ENCODE measurements around the gene ZNF281.
"Not testable (repeated sequence)": the region's sequence is repeated elsewhere in the genome, so short reads cannot be mapped to it uniquely, and the experiment has no call there.

ZNF281 gene

DNA sequence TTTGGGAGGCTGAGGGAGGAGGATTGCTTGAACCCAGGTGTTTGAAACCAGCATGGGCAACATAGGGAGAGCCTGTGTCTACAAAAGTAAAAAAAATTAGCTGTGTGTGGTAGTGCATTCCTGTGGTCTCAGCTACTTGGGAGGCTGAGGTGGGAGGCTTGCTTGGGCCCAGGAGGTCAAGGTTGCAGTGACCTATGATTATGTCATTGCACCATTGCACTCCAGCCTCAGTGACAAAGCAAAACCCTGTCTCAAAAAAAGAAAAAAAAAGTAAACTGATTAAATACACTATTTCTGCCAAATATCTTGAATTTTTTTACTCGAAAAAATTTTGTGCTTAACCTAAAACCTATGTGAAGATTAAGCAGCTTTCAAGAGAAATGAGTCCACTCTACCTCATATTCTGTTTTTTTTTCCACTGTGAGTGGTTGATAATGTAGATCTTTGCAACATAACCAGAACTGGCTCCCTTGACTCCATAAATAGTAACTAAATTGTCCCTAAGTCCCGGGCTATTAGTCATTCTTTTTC, 19.4 kb upstream of the ZNF281 start:
- no peak for DNase-seq

DNA sequence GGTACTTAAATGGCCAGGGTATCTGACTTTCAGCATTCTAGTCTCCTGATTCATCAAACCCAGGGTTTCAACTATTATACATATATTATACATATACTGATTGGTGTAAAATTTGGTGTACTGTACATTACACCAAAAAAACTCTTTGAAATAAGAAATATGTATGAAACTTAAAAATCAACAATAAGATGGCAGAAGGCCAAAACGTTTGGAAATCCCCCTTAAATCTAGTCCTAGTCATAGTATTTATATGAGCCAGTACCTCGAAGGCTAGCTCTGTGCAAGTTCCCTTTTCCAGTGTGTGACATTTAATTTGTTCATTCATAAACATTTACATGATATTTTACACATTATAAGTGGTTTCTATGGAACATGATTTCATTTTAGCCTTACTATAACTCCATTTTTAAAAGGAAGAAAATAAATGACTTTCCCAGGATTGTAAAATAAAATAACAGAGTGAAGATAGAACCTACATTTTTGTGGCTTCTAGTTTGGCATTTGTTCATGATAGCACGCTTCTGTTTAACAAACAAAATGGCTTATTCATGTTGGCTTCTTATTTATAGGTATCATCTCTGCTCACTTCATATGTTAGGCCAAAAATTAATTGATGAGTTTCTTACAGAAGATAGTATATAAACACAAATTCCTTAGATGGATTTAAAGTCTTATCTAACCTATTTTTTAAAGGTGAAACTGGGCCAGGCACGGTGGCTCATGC, 18.8 kb upstream of the ZNF281 start:
- DNase-seq: no peak

DNA sequence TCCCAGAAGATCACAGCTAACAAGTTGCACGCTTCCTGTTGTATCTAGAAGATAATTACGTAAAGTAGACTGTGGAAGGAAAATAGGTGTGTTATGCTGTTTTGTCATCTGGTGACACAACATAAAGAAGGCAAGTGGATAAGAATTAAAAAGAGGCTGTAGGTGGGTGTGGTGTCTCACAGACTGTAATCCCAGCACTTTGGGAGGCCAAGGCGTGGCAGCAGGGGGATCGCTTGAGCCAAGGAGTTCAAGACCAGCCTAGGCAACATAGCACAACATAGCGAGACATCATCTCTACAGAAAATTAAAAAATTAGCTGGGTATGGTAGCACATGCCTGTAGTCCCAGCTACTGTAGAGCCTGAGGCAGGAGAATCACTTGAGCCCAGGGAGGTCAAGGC, 17.9 kb upstream of the ZNF281 start:
- DNase-seq: no peak

DNA sequence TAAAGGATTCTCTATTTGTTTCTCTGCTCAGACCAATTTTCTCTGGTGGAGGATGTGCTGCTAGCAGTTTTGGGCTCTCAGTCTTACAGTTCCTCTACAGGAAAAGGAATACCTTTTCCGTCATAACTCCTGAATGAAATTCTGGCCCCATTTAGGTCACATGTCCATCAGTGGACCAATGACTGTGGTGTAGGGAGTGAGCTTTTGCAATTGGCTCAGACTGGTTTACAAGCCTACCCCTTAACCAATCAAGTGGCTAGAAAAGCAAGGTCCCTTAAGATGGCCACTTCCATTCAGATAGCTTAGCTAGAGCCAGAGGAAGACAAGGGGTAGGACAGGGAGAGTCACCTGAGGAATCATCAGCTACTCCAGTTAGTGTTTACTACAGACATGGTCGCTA, 16.4 kb upstream of the ZNF281 start:
- DNase-seq: no peak

DNA sequence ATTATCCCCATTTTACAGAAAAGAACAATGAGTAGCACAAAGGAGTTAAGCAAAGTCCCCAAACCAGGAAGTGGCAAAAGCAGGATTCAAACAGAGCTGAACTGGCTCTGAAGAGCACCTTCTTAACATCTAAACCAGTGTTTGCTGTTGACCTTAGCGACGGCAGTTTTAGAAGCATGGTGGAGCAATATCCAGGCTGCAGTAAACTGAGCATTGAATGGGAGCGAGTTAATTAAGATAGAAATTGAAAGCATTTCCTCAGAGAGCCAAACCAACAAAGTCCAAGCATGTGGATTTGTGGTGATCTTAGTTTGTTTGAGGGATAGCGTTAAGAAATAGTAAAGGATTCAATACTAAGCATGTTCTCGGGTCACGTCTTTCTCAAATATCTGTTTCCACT, 13.4 kb upstream of the ZNF281 start:
- DNase-seq: no peak

DNA sequence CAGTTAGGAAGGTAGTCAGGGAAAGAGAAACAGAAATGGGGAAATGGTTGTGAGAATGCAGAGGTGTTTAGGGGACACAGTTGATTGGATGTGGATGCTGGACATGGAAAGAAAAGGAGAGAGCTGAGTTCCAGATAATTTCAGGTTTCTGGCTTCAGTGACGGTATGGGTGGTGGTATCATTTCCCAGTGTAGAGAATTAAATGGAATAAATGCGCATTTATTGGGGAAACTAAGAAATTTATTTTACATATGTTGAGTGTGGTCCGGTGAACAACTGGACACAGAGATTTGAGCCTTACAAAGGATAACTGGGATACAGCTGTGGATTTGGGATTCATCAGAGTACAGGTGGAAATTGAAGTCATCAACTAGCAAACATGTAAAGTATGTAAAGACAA, 12.4 kb upstream of the ZNF281 start:
- DNase-seq: no peak

DNA sequence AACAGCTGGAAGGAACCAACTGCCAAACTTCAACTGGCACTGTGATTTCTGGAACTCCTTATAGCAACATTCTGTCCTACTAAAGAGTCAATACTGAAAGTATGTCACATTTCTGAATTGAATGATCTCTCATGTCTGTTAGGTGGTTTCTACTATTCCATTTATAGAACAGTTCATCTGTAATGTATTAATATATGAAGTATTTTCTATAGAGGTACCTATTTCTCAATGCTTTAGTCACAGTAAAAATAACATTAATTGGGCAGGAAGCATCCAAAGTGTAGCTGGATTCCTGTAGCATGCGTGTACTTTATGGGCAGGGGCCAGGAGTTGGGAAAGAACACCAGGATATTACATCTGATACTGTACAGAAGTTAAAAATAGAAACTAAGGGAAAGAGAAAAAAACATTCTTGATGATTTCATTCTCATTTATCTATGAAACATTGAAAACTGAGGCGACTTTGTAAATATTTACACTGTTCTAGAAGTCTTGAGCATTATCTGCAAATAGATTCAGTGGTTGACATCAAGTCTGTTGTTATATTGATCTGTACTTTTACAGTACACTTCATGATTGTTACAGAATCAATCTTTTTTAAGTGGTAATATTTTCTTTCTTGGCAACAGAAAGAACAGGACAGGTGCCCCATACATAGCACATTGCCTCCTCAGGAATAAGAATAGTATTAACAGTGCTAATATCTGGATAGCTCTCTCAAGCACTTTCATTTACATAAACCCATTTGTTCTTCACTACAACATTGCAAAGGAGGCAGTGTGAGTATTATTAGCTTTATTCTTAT, 6.2 kb upstream of the ZNF281 start:
- no peak for DNase-seq

DNA sequence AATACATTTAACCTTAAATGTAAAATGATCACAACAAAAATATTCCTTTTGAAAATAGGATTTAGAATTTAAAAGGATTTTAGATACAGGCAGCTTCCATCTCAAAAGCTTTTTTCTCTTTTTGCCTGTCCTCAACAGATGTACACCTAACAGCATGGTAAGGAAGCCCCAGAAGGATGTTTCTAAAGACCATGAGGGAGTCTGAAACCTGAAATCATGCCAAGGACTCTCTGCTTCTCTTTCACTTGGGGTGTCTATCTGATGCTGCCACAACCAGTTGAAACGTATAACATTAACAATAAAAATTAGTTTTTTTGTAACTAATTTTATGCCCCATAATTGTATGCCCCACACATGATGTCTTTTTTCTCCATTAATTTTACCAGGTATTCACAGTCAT, 5.4 kb upstream of the ZNF281 start:
- no peak for DNase-seq

DNA sequence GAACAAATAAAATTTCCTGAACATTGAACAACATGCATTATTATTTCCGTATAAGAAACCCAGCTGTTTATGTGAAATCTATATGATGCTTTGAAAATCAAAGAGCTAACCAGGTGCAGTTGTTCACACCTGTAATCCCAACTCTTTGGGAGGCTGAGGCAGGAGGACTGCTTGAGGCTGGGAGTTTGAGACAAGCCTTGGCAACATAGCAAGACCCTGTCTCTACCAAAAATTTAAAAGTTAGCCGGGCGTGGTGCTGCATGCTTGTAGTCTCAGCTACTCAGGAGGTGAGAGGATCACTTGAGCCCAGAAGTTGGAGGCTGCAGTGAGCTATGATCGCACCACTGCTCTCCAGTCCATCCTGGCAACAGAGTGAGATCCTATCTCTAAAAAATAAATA, 4.8 kb upstream of the ZNF281 start:
- DNase-seq: no peak

DNA sequence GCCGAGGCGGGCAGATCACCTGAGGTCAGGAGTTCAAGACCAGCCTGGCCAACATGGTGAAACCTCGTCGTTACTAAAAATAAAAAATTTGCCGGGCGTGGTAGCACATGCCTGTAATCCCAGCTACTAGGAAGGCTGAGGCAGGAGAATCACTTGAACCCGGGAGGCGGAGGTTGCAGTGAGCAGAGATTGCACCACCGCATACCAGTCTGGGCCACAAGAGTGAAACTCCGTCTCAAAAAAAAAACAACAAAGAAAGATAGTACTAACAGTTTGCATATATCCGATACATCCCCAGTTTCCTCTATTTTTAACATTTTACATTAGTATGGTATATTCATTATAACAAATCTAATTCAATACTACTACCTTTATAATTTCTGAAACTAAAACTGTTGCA, 3.9 kb upstream of the ZNF281 start:
- DNase-seq: not testable (repeated sequence)

DNA sequence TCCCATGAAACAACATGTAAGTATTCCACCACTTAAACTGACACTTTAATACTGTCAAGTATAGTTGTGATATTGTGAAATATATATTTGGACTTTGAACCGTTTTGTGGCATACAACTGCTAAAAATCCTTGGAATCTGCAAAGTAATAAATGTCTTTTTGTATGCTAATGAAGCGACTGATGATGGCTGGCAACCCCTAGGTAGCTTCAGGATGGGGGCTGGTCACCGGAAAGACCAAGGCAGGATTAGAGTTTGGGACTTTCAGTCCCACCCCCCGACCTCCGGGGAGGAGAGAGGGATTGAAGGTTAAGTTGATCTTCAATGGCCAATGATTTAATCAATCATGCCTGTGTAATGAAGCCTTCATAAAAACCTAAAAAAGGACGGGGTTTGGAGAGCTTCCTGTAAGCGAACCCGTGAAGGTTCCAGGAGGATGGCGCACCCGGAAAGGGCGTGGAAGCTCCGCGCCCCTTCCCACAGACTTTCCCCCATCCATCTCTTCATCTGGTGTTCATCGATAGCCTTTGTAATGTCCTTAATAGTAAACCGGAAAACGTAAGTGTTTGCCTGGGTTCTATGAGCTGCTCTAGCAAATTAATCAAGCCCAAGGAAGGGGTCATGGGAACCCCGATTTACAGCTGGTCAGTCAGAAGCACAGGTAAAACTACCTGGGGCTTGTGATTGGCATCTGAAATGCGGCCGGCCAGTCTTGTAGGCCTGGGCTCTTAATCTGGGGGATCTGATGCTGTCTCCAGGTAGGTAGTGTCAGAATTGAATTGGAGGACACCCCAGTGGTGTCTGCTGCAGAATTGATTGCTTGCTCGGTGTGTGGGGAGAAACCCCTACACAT, 1.8 kb upstream of the ZNF281 start:
- DNase-seq: no peak

DNA sequence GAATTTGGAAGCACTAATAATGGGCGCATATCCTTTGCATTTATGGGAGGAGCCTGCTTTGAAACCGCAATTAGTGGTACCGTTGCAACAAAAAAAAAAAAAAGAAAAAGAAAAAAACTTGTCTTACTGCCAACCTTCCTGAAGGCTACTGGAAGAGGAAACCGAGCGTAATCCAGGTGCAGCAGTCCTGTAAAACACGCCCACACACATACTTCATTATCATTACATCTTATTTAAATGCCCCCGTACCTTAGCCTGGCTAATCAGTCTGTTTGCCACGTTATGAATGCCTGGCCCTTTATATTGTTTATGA, 686 bp upstream of the ZNF281 start:
- peak; percentile 94 for DNase-seq

DNA sequence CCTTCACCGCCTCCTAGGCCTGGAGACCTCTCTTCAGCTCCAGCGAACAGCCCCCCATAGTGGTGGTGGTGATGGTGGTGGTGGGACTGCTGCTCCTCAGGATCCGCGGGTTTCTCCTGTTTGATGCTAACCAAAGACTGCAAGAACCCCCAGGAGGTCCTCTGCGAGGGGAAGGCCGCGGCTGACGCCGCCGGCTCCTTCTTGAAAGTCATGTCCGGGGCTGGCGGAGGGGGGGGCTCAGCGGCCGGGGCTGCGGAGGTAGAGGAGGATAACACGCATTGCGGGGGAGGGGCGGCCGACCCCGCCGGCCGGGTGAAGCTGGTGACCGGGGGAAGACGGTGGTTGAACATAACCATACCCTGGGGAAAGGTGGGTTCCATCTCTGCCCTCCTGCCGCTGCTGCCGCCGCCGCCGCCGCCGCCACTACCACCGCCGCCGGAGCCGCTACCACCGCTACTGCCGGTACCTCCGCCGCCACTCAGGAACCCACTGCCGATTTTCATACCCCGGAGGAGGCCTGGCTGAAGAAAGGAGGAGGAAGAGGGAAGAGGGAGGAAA, 554 bp downstream of the ZNF281 start:
- no peak for DNase-seq

DNA sequence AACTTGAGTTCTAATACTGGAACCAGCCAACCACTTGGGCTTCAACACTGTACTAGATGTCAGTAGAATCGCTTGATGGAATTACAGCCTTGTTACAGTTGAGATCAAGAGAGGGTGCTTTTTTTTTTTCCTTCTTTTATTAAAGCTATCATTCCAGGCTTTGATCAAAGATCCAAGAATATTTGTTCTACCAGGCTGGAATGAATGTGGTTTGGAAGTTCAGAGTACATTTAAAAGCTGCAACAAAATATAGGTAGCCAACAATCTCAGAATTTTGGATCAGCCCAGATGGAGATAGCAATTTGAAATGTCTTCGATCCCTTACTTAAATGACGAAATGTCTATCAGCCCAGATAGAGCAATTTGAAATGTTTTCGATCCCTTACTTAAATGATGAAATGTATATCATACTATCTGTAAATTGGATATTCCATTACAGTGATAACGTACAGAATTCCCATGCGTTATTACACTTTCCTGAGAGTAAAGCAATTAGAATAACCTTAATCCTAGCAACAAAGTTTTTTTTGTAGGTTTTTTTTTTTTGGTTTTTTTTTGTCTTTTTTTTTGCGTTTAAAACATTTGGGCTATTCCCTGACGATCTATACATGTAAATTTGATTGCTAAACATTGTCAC, 3.6 kb downstream of the ZNF281 start:
- DNase-seq: no peak

DNA sequence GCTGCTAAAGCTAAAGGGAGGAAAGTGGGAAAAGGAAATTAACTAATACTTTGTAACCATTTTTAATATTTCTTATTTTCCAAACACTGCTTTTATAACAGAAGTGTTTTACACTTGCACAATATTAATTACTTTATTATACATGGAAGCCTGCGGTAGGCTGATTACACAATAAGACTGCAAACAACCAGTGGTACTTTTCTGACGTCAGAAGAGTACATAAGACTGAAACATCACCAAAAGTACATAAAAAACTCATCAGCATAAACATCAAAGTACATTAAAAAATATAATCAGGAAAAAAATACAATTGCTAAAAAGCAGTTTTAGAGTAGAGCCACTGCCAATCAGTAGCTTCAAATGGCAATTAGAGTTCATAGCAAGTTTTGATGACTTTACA, 4.6 kb downstream of the ZNF281 start:
- DNase-seq: no peak

DNA sequence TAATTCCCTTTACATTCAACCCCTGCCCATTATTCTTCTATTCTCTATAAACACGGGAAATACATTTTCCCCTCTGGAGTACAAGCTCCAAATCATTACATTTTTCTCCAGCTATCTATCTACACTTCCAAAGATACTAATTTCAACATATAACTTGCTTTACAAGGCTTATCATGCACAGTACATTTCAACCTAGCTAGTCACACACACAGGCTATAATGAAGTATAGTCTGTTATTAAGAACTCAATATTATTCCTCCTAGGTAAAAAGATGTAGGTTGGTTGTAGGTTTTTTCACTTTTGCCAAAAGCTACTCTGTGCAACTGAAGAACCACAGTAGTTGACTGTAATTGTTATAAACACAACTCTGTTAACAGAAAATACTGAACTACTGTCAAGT, 8.1 kb downstream of the ZNF281 start:
- no peak for DNase-seq

DNA sequence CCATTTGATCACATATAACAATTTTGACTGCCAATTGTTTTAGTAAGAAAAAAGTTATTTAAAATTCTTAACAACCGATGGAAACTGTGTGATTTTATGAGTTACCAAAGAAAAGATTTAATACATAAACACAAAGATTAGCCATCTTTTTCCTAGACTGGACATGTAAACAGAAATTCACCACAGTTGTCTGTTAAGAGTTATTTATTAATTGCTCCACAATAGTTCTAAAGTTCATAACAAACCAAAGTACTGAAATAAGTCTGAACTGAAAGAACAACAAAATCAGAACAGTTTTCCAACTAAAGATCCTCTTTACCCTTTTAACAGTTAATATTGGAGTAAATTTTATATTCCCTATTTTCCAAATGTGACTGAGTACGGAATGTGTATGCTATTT, 8.6 kb downstream of the ZNF281 start:
- no peak for DNase-seq

DNA sequence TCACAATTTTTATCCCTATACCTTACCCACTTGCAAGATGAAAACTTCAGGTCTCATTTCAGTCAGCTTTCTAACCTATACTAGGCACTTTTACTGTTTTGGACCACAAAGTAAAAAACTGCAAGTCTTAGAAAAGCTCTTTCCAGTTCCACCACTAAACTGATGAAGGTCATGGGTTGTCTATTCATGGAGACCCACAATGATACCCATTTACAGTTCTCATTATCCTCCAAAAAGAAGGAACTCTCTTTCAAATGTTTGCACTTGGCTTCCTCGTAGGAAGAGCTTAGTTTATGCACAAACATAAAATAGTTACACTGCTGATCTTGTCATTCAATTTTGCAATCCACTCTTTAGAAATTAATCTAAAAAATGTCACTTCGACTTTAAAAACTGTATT, 9.3 kb downstream of the ZNF281 start:
- DNase-seq: no peak

DNA sequence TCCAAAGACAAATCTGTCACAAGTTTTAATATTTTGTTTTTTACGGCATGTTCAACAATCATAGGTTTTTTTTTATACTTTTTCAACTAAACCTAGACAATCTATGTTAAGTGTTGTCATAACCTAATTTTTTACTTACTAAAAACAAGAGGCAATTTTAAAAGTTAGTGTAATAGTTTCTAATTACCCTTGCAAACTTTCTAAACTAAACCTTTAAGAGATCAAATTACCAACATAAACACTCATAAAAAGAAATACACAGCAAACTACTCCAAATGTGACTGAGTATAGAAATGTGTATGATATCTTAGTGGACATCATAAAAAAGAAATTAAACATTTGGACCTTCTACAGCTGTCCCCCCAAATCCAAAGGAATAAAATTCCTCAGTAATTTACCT, 10.0 kb downstream of the ZNF281 start:
- DNase-seq: no peak

DNA sequence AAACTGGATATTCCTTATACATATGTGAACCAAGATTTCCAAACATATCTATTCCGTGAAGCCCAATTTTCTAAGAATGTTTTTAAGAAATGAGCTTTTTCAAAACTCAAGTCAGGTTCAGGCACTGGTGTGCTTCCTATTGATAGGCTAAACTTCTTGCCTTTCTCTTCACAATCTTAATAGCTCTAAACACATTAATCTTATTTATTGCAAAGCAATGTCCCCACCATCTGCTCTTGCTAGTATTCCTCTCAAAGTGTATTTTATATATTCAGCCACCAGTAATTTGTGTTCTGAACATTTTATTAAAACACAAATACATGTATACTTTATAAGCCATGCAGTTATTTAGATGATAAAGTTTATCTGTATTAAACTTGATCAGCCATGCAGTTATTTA, 11.5 kb downstream of the ZNF281 start:
- no peak for DNase-seq

DNA sequence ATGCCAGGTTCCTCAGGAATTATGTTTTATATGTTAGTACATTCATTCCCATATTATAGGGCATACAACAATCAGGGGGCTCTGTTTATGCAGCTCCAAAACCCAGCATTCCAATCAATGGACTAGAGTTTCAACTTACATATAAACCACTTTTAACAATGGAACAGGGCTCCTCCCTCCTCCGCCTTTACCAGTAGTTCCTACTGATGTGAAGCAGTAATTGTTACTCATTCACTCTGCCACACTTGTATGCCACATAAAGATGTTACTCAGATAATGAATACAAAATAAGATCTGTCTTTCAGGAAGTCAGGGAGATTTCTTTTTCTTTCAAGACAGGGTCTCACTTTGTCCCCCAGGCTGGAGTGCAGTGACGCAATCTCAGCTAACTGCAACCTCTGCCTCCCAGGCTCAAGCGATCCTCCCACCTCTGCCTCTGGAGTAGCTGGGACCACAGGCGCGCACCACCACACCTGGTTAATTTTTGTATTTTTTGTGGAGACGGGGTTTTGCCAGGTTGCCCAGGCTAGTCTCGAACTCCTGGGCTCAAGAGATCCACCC, 17.1 kb downstream of the ZNF281 start:
- no peak for DNase-seq

DNA sequence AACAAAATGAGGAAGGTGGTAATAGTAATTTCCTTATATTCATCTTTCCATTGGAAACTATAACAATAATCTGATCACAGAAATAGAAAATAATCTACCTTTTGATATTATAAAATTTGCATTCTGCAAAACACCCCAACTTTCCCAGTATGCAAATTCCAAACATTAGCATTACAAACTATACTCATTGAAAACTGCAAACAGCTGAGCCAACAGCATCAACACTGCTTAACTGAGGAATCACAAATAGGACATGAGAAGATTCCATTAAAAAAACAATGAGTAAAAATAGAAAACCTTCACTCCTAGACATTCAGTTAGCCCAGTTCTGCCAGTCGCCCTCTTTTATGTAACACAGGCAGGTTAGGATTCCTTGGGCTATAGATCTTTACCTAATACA, 18.1 kb downstream of the ZNF281 start:
- no peak for DNase-seq

DNA sequence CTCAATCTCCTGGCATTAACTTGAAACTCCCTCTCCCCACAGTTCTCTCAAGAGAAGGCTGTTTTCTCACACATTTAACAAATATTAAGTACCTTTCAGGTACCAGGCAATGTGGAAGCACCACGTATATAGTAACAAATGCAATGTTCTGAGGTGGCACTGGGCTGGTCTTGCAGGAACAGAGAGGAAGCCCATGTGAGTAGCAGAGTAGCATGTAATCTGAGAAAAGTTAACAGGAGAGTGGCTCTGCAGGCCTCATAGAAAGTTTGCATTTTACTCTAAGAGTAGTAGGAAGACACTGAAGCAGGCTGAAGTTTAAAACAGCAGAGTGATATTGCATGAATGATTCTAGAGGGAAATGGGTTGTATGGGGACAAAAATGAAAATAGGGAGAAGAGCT, 21.0 kb downstream of the ZNF281 start:
- DNase-seq: no peak

All from DMS79 treated with DMSO at 0.1 percent for 48 hours (cell line).